ENCODE data around the gene PARVB. TPM values are rescaled to one million over a fixed set of nuclear protein-coding genes. Genes with fewer than 3 reads are reported as not detected.
"Not testable (repeated sequence)": the region's sequence is repeated elsewhere in the genome, so short reads cannot be mapped to it uniquely, and the experiment has no call there.

Gene PARVB
- total RNA-seq, 4 donors from 2014 or later = 3.3 to 20.8 (median 11.7) TPM

- Histone ChIP-seq H3K27me3 (no peaks in the 10 kb centered on the region), H3K27ac (peak overlapping the region in 2 of 4 donors; percentile 23 to 45), H3K36me3 (no peaks in the 10 kb centered on the region), H3K9me3 (no peaks in the 10 kb centered on the region), H3K4me1 (peaks cover 0 to 43% (median 4%) of the 10 kb centered on the region in 3 donors), H3K4me3 (no peak overlapping the region)
- 74% methylated on average over 14 to 20 of the region's 20 CpGs for whole genome bisulfite sequencing, 2 donors
- DNase-seq = no peak
- TF ChIP-seq, protein P1, sequence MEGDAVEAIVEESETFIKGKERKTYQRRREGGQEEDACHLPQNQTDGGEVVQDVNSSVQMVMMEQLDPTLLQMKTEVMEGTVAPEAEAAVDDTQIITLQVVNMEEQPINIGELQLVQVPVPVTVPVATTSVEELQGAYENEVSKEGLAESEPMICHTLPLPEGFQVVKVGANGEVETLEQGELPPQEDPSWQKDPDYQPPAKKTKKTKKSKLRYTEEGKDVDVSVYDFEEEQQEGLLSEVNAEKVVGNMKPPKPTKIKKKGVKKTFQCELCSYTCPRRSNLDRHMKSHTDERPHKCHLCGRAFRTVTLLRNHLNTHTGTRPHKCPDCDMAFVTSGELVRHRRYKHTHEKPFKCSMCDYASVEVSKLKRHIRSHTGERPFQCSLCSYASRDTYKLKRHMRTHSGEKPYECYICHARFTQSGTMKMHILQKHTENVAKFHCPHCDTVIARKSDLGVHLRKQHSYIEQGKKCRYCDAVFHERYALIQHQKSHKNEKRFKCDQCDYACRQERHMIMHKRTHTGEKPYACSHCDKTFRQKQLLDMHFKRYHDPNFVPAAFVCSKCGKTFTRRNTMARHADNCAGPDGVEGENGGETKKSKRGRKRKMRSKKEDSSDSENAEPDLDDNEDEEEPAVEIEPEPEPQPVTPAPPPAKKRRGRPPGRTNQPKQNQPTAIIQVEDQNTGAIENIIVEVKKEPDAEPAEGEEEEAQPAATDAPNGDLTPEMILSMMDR (IDR thresholded peaks at IDR 0.05) = no peak
- TF ChIP-seq POLR2A (IDR thresholded peaks at IDR 0.05) = no peak
- intact Hi-C loops (cut with DNase I) = no loop called here
Measured at GRCh38 chr22:44049486-44050231, 25.6 kb downstream of the PARVB start.

GRCh38 chr22:44050766-44051355 lies 26.8 kb downstream of the PARVB start:
- no peaks in the 10 kb centered on the region for H3K36me3 ChIP-seq
- intact Hi-C loops (cut with DNase I) = no loop called here
- H3K4me3 ChIP-seq = no peak overlapping the region
- H3K4me1 ChIP-seq = peaks cover 0 to 43% (median 4%) of the 10 kb centered on the region in 3 donors
- TF ChIP-seq, protein P1 (IDR thresholded peaks at IDR 0.05) = no peak
- TF ChIP-seq POLR2A (IDR thresholded peaks at IDR 0.05) = no peak
- DNase-seq = no peak
- no peaks in the 10 kb centered on the region for H3K27me3 ChIP-seq
- no peaks in the 10 kb centered on the region for H3K9me3 ChIP-seq
- H3K27ac ChIP-seq = peak overlapping the region in 2 of 4 donors; percentile 9 to 45
- WGBS, 2 donors = 75 to 78% methylated on average over 4 to 13 of the region's 13 CpGs

- no peak overlapping the region for H3K4me3 ChIP-seq
- no peaks in the 10 kb centered on the region for H3K27me3 ChIP-seq
- H3K4me1 ChIP-seq = peaks cover 0 to 45% (median 4%) of the 10 kb centered on the region in 3 donors
- peak overlapping the region in 2 of 4 donors; percentile 9 to 42 for H3K27ac ChIP-seq
- TF ChIP-seq, protein P1 (IDR thresholded peaks at IDR 0.05) = no peak
- no peak for TF ChIP-seq POLR2A (IDR thresholded peaks at IDR 0.05)
- 81 to 92% methylated on average over 5 to 6 of the region's 6 CpGs for WGBS, 2 donors
- no peaks in the 10 kb centered on the region for H3K36me3 ChIP-seq
- no peak for DNase-seq
- no peaks in the 10 kb centered on the region for H3K9me3 ChIP-seq
- intact Hi-C loops (cut with DNase I) = no loop called here
Measured at GRCh38 chr22:44051358-44051757, 27.3 kb downstream of the PARVB start.

DNA sequence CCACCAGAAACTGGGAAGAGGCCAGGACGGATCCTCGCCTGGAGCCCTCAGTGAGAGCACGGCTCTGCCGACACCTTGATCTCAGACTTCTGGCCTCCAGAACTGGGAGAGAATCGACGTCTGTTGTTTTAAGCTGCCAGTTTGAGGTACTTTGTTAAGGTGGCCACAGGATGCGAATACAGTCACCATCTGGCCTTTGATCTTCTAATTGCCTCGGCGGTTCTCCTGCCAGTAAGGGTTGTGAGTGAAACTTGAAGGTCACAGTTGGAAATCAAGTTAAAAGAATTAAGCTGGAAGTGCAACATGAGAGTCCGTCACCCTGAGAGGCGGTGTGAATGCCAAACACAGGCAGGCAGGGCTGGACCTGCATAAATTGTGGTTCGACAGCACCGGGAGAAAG lies 27.9 kb downstream of the PARVB start:
- Histone ChIP-seq H3K36me3 (no peaks in the 10 kb centered on the region), H3K4me3 (no peak overlapping the region), H3K27ac (peak overlapping the region in 1 of 4 donors; percentile 42), H3K9me3 (no peaks in the 10 kb centered on the region), H3K27me3 (no peaks in the 10 kb centered on the region), H3K4me1 (peaks cover 0 to 51% (median 4%) of the 10 kb centered on the region in 3 donors)
- TF ChIP-seq, protein P1 (IDR thresholded peaks at IDR 0.05) = no peak
- TF ChIP-seq POLR2A (IDR thresholded peaks at IDR 0.05) = no peak
- no peak for DNase-seq
- 54 to 64% methylated on average over 11 to 13 of the region's 13 CpGs for WGBS, 2 donors
- intact Hi-C loops (cut with DNase I) = no loop called here

DNA sequence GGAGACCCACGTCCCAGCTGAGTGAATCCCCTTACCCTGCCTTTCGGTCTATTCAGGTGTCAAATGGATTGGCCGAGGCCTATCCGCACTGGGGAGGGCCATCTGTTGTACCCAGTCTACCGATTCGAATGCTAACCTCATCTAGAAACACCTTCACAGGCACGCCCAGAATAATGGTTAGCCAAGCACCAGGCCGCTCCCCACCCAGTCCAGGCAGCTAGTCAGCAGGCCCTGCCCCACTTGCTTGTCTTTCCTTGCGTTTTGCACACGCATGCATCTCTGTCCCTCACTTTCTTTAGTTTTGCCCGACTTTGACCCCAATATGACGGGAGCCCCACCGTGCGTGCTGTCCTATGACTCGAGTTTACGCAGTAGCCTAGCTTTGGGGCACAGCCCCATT lies 31.7 kb downstream of the PARVB start:
- Histone ChIP-seq H3K4me3 (no peak overlapping the region), H3K27me3 (no peaks in the 10 kb centered on the region), H3K4me1 (peaks cover 4 to 50% (median 20%) of the 10 kb centered on the region in 3 donors), H3K9me3 (peaks cover 0 to 8% (median 5%) of the 10 kb centered on the region in 3 donors), H3K36me3 (no peaks in the 10 kb centered on the region), H3K27ac (no peak overlapping the region)
- TF ChIP-seq, protein P1 (IDR thresholded peaks at IDR 0.05) = no peak
- TF ChIP-seq POLR2A (IDR thresholded peaks at IDR 0.05) = no peak
- 88 to 89% methylated on average over 7 to 16 of the region's 16 CpGs for WGBS, 2 donors
- no peak for DNase-seq
- intact Hi-C loops (cut with DNase I) = no loop called here

DNA sequence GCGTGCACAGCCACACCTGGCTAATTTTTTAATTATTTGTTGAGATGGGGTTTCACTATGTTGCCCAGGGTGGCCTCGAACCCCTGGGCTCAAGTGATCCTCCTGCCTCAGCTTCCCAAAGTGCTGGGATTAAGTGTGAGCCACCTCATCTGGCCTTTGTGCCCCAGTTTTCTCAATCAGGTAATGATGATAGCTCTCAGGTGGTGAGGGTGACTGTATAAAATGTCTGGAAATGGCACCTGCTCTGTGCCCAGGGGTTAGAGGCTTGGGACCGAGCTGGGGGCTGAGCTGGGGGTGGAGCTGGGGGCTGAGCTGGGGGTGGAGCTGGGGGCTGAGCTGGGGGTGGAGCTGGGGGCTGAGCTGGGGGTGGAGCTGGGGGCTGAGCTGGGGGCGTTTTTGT lies 32.5 kb downstream of the PARVB start:
- H3K27me3 ChIP-seq; intact Hi-C loops (cut with DNase I); H3K36me3 ChIP-seq; DNase-seq; H3K9me3 ChIP-seq; H3K4me3 ChIP-seq: not testable (repeated sequence)
- WGBS, 2 donors = 33 to 41% methylated on average over 1 to 4 of the region's 4 CpGs
- peaks cover 4 to 42% (median 20%) of the 10 kb centered on the region in 3 donors for H3K4me1 ChIP-seq
- H3K27ac ChIP-seq = peak overlapping the region in 3 of 4 donors; percentile 44 to 78 (median 65)

Data from esophagus squamous epithelium (tissue), 5 donors.